Cardiac muscle cell (in vitro differentiated cells and primary cell): ENCODE measurements around the gene IL17RD. TPM values are rescaled to one million over a fixed set of nuclear protein-coding genes. Genes with fewer than 3 reads are reported as not detected.

ENCODE experiments used
- DNase-seq, 2 donors: peaks; one replicate each; pipeline versions ENCODE4 v3.0.0 to v3.0.0-alpha.2; 2010 to 2017; ENCODE audit warnings: low read depth in 1 of 2, low spot score in 1 of 2
- H3K27ac ChIP-seq: fragments of 200-600 bp; sonication (generic); 2 replicates; pipeline ENCODE4 v1.5.1; 2016
- H3K27me3 ChIP-seq: fragments of 200-600 bp; sonication (generic); 2 replicates; pipeline ENCODE4 v1.6.0; 2016; ENCODE audit warnings: control low read depth
- H3K36me3 ChIP-seq: fragments of 200-600 bp; sonication (generic); 2 replicates; pipeline ENCODE4 v1.5.1; 2016; ENCODE audit warnings: control low read depth
- H3K4me1 ChIP-seq: fragments of 200-600 bp; sonication (generic); 2 replicates; pipeline ENCODE4 v1.8.1; 2017; ENCODE audit warnings: low read depth, mild to moderate bottlenecking, mixed run types
- H3K4me3 ChIP-seq: fragments of 200-600 bp; sonication (generic); 2 replicates; pipeline ENCODE4 v1.5.1; 2016; ENCODE audit warnings: mild to moderate bottlenecking
- H3K9me3 ChIP-seq: fragments of 200-600 bp; sonication (generic); 2 replicates; pipeline ENCODE4 v1.5.1; 2017; ENCODE audit warnings: low read depth, mild to moderate bottlenecking, control low read depth
- CTCF ChIP-seq: IDR thresholded peaks from 2 replicates; pipeline ENCODE4 v1.5.1; 2012; ENCODE audit warnings: low read depth, mild to moderate bottlenecking, low read length
- polyA plus RNA-seq: library from polyadenylated mRNA; unstranded; fragments of >200 nt; fragmentation: Nextera tagmentation; extraction: Ambion mirVana; gene quantifications from 2 replicates; pipeline ENCODE4 v1.2.1, GENCODE V29; 2016
- total RNA-seq: library from RNA; depleted of rRNA; stranded (reverse); fragments of >200 nt; gene quantifications from 2 replicates; pipeline ENCODE4 v1.2.3, GENCODE V29; 2016

Gene IL17RD
- total and polyA plus RNA-seq, 2 experiments from 2014 or later: 7.4 to 110 TPM

GRCh38 chr3:57078635-57079473 is 86.3 kb downstream of the IL17RD start:
- peaks cover 4% of the 10 kb centered on the region for H3K4me1 ChIP-seq
- TF ChIP-seq CTCF: no peak
- no peak overlapping the region for H3K27ac ChIP-seq
- peaks cover 3% of the 10 kb centered on the region for H3K27me3 ChIP-seq
- peak overlapping the region; percentile 49 for H3K4me3 ChIP-seq
- no peaks in the 10 kb centered on the region for H3K9me3 ChIP-seq
- DNase-seq: peak; percentile 45 to 86
- no peaks in the 10 kb centered on the region for H3K36me3 ChIP-seq

- Histone ChIP-seq H3K36me3 (no peaks in the 10 kb centered on the region), H3K4me3 (peak overlapping the region; percentile 49), H3K27me3 (peaks cover 3% of the 10 kb centered on the region), H3K27ac (no peak overlapping the region), H3K9me3 (no peaks in the 10 kb centered on the region), H3K4me1 (peaks cover 4% of the 10 kb centered on the region)
- TF ChIP-seq CTCF: no peak
- DNase-seq: peak in 1 of 2 donors; percentile 86
Observed at GRCh38 chr3:57078344-57078634, 86.9 kb downstream of the IL17RD start.

DNA sequence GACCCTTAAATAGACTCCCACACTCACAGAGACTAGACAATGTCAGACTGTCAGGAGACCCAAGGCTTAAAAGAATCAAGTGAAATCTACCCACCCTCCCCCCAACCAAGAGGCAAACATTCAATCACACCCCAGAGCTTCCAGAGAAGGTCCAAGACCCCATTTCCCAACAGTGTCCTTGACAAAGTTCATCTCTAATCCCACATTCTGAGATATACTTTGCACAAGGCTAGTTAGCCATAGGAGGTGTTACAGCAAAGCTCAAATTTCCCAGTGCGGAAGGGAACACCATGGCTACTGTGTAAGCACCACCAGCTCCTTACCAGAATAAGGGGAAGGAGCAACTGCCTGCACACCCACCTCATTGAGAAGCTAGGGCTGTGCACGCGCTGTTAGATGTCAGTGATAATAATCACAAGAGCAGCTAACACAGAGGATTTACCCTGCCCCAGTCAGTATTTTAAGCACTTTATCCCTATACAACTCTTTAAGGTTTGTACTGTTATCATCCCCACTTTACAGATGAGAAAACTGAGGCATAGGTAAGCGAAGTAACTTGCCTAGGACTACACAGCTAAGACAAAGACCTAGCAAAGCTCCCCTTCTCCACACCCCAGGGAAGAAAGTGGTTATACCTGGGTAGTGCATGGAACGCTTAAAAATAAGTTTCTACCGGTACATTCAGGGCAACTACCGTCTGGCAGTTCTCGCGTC is 87.4 kb downstream of the IL17RD start:
- Histone ChIP-seq H3K27ac (no peak overlapping the region), H3K4me1 (peaks cover 4% of the 10 kb centered on the region), H3K4me3 (peak overlapping the region; percentile 49), H3K27me3 (peaks cover 3% of the 10 kb centered on the region), H3K36me3 (no peaks in the 10 kb centered on the region), H3K9me3 (no peaks in the 10 kb centered on the region)
- TF ChIP-seq CTCF: no peak
- no peak for DNase-seq

DNA sequence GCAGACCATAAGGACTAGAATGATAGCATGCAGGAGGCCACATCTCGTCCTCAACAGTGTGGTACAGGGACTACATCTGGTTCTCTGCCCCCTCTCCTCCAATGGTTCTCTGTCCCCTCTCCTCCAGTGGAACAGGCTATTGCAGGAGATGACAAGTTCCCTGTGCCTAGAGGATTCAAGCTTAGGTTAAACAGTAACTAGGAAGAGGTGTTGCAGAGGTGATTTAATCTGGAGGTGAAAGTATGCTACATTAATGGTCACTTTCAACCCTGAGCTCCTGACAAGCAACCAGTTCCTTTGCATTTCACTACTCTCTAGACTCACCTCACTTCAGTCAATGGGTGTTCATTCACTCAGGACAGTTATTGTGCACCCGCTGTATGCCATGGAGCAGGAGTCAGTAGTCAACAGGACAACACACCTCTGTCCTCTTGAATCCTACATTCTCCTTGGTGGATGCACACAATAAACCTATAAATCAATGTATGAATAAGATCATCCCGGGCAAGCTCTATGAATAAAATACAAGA is 88.7 kb downstream of the IL17RD start:
- peaks cover 4% of the 10 kb centered on the region for H3K4me1 ChIP-seq
- no peak for DNase-seq
- no peaks in the 10 kb centered on the region for H3K9me3 ChIP-seq
- H3K27me3 ChIP-seq: peaks cover 3% of the 10 kb centered on the region
- TF ChIP-seq CTCF: no peak
- H3K27ac ChIP-seq: no peak overlapping the region
- no peaks in the 10 kb centered on the region for H3K36me3 ChIP-seq
- H3K4me3 ChIP-seq: no peak overlapping the region

DNA sequence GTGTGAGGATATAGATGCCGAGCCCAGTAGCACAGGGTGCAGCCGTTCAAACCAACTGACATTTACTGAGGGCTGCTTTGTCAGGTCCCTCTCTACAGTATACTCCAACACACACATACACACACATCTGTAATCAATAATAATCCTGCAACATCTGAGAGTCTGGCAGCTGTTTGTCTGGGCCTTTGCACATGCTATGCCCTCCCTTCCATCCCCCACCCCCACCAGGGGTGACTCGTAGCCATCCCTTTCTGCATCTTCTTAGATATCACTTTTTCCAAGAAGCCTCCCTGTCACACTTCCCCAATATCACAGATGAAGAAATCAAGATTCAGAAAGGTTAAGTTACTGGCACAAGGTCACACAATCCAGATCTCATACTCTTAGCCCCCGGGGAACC is 91.0 kb downstream of the IL17RD start:
- peaks cover 4% of the 10 kb centered on the region for H3K4me1 ChIP-seq
- no peaks in the 10 kb centered on the region for H3K9me3 ChIP-seq
- H3K4me3 ChIP-seq: no peak overlapping the region
- TF ChIP-seq CTCF: no peak
- H3K27me3 ChIP-seq: no peaks in the 10 kb centered on the region
- H3K36me3 ChIP-seq: no peaks in the 10 kb centered on the region
- no peak overlapping the region for H3K27ac ChIP-seq
- no peak for DNase-seq
